Dedifferentiated amniotic fluid mesenchymal stem cell (primary cell): ENCODE data around the gene SNX30.

Source experiments
- DNase-seq: peaks from one replicate; pipeline ENCODE4 v3.0.0-alpha.2; 2016; ENCODE audit errors: extremely low spot score

SNX30 gene

GRCh38 chr9:112783551-112783954 is 33.0 kb downstream of the SNX30 start:
- DNase-seq, result no peak

- no peak for DNase-seq
Observed at GRCh38 chr9:112784020-112784785, 33.6 kb downstream of the SNX30 start.

- no peak for DNase-seq
Observed at GRCh38 chr9:112785986-112786385, 35.4 kb downstream of the SNX30 start.

- DNase-seq, result no peak
Observed at GRCh38 chr9:112786829-112787520, 36.4 kb downstream of the SNX30 start.

- no peak for DNase-seq
Observed at GRCh38 chr9:112787978-112788377, 37.4 kb downstream of the SNX30 start.

- DNase-seq, result peak; percentile 32
Observed at GRCh38 chr9:112789473-112789872, 38.9 kb downstream of the SNX30 start.

- DNase-seq, result no peak
Observed at GRCh38 chr9:112789891-112790774, 39.6 kb downstream of the SNX30 start.

- DNase-seq, result no peak
Observed at GRCh38 chr9:112792670-112793069, 42.1 kb downstream of the SNX30 start.

GRCh38 chr9:112793213-112793810 is 42.8 kb downstream of the SNX30 start:
- peak; percentile 32 for DNase-seq

- no peak for DNase-seq
Observed at GRCh38 chr9:112794731-112795130, 44.2 kb downstream of the SNX30 start.

GRCh38 chr9:112795921-112796320 is 45.4 kb downstream of the SNX30 start:
- DNase-seq, result no peak

GRCh38 chr9:112796485-112796884 is 45.9 kb downstream of the SNX30 start:
- no peak for DNase-seq

- DNase-seq, result no peak
Observed at GRCh38 chr9:112809351-112809848, 58.8 kb downstream of the SNX30 start.

GRCh38 chr9:112809906-112810305 is 59.3 kb downstream of the SNX30 start:
- DNase-seq, result no peak

GRCh38 chr9:112810696-112811490 is 60.3 kb downstream of the SNX30 start:
- DNase-seq, result no peak

GRCh38 chr9:112811518-112811917 is 61.0 kb downstream of the SNX30 start:
- no peak for DNase-seq

- DNase-seq, result no peak
Observed at GRCh38 chr9:112815868-112816267, 65.3 kb downstream of the SNX30 start.

GRCh38 chr9:112817860-112818203 is 67.3 kb downstream of the SNX30 start:
- DNase-seq, result no peak

- DNase-seq, result peak; percentile 78
Observed at GRCh38 chr9:112819635-112820496, 69.3 kb downstream of the SNX30 start.

GRCh38 chr9:112820881-112821280 is 70.3 kb downstream of the SNX30 start:
- DNase-seq, result peak; percentile 47
